Measurements from ENCODE around the gene CACFD1. TPM values are rescaled to one million over a fixed set of nuclear protein-coding genes. Genes with fewer than 3 reads are reported as not detected.
A peak's percentile ranks its signal among the peaks of the same experiment; 100 is the strongest.

The CACFD1 gene
- total RNA-seq, 2 donors from 2014 or later = 19.2 to 25.4 TPM

- H3K4me3 ChIP-seq = peak overlapping the region in 1 of 2 donors; percentile 15
- peak overlapping the region in 3 of 4 donors; percentile 37 to 77 (median 70) for H3K27ac ChIP-seq
- peaks cover 0 to 8% of the 10 kb centered on the region in 2 donors for H3K27me3 ChIP-seq
- 36 to 62% methylated on average over 7 to 17 of the region's 17 CpGs for WGBS, 2 donors
- DNase-seq = no peak
- H3K9me3 ChIP-seq = no peaks in the 10 kb centered on the region
- H3K36me3 ChIP-seq (replicated peaks in 1 of 2; ENCODE audit: insufficient read depth in 1 of 2, low read depth in 2 of 2) = no peaks in the 10 kb centered on the region
- intact Hi-C loops (cut with DNase I) = no loop called here
- TF ChIP-seq, protein P1, sequence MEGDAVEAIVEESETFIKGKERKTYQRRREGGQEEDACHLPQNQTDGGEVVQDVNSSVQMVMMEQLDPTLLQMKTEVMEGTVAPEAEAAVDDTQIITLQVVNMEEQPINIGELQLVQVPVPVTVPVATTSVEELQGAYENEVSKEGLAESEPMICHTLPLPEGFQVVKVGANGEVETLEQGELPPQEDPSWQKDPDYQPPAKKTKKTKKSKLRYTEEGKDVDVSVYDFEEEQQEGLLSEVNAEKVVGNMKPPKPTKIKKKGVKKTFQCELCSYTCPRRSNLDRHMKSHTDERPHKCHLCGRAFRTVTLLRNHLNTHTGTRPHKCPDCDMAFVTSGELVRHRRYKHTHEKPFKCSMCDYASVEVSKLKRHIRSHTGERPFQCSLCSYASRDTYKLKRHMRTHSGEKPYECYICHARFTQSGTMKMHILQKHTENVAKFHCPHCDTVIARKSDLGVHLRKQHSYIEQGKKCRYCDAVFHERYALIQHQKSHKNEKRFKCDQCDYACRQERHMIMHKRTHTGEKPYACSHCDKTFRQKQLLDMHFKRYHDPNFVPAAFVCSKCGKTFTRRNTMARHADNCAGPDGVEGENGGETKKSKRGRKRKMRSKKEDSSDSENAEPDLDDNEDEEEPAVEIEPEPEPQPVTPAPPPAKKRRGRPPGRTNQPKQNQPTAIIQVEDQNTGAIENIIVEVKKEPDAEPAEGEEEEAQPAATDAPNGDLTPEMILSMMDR (IDR thresholded peaks at IDR 0.05) = no peak
- no peak for TF ChIP-seq POLR2A (IDR thresholded peaks at IDR 0.05)
- H3K4me1 ChIP-seq = peaks cover 19% of the 10 kb centered on the region
- peak; percentile 41 for ATAC-seq
Observed at GRCh38 chr9:133477992-133478850, 18.4 kb downstream of the CACFD1 start.

DNA sequence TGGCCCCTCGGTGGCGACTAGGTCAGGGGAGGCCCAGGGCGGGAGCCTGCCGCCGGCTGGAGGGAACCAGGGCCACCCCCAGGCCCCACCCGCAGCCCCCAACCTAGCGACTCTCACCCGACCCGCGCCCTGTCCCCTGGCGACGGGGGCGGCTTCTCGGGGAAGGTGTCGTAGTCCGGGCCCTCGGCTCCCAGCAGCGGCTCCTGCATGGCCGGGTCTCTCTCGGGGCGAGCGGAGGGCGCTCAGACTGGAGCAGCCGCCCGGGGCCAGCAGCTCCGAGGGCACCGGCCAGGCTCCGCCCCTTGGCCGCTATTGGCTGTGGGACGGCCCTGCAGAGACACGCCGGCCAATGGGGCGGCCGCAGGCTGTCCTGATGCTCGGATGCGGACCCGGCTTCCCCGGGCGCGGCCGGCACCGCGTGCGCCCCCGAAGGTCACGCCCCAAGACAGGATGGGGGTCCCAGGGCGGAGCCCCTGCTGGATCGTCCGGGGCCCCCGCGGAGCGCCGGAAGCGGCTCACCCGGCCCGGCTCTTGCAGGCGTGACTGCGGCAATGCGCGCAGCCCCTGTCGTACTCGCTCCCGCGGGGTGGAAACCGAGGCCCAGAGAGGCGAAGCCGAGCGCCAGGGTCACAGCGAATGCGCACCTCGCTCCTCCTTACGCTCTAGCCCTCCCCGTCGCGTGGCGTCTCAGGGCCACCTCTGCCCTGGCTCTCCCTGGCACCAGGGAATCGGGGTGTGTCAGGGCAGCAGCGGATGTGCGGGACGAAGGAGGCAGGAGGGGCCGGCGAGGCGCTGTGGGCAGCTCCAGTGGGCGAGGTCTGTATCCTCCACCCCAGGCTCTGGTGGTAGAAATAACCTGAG is 19.3 kb downstream of the CACFD1 start, which contains the start of gene SLC2A6:
SLC2A6 (minus strand) TSS at position 249 of the 861 bp plus-strand sequence; CDS start at position 209, 40 bp downstream.
- Histone ChIP-seq H3K27ac (peak within 1 kb of the TSS in 3 of 4 donors; percentile 37 to 77 (median 70)), H3K36me3 (replicated peaks in 1 of 2; ENCODE audit: insufficient read depth in 1 of 2, low read depth in 2 of 2) (no peaks in the 10 kb centered on the region), H3K4me1 (peaks cover 19% of the 10 kb centered on the region), H3K9me3 (no peaks in the 10 kb centered on the region), H3K4me3 (peak within 1 kb of the TSS in 1 of 2 donors; percentile 15), H3K27me3 (peaks cover 0 to 8% of the 10 kb centered on the region in 2 donors)
- TF ChIP-seq, protein P1 (IDR thresholded peaks at IDR 0.05) = no peak
- TF ChIP-seq POLR2A (IDR thresholded peaks at IDR 0.05) = peak in 2 of 3 donors; percentile 68 to 69
- intact Hi-C loops (cut with DNase I) = no loop called here
- DNase-seq (peak; percentile 78 to 90 (median 86)), ATAC-seq (peak; percentile 95)
- 0 to 3% methylated on average over 8 to 75 of the region's 84 CpGs for WGBS, 2 donors

DNA sequence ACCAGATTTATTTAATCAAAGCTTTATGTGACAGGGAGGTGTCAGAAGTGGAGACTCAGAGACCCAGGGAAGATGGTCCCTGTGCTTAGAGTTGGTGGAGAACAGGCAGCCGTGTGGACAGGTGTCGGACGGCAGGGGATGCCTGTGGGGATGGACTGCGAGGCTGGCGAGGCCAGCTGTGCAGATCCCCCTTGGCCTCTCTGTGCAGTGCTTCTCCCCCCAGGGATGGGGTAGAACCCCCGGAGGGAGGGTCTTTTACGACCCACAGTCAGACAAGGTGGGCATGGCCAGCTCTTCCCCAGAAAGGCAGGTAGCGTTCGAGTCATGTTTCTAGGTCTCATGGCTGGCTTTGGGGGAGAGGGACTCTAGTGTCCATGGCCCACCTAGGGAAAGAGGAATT is 23.8 kb downstream of the CACFD1 start:
- Histone ChIP-seq H3K36me3 (replicated peaks in 1 of 2; ENCODE audit: insufficient read depth in 1 of 2, low read depth in 2 of 2) (no peaks in the 10 kb centered on the region), H3K27ac (no peak overlapping the region), H3K27me3 (peaks cover 0 to 8% of the 10 kb centered on the region in 2 donors), H3K9me3 (no peaks in the 10 kb centered on the region), H3K4me1 (peaks cover 29% of the 10 kb centered on the region), H3K4me3 (no peak overlapping the region)
- ATAC-seq = no peak
- WGBS, 2 donors = 71 to 76% methylated on average over 7 to 9 of the region's 9 CpGs
- no peak for DNase-seq
- TF ChIP-seq, protein P1 (IDR thresholded peaks at IDR 0.05) = no peak
- no peak for TF ChIP-seq POLR2A (IDR thresholded peaks at IDR 0.05)
- intact Hi-C loops (cut with DNase I) = loop anchor here (10.0 kb wide), 1 partner anchor 149 kb away; the partner anchor contains the start of gene SURF6

DNA sequence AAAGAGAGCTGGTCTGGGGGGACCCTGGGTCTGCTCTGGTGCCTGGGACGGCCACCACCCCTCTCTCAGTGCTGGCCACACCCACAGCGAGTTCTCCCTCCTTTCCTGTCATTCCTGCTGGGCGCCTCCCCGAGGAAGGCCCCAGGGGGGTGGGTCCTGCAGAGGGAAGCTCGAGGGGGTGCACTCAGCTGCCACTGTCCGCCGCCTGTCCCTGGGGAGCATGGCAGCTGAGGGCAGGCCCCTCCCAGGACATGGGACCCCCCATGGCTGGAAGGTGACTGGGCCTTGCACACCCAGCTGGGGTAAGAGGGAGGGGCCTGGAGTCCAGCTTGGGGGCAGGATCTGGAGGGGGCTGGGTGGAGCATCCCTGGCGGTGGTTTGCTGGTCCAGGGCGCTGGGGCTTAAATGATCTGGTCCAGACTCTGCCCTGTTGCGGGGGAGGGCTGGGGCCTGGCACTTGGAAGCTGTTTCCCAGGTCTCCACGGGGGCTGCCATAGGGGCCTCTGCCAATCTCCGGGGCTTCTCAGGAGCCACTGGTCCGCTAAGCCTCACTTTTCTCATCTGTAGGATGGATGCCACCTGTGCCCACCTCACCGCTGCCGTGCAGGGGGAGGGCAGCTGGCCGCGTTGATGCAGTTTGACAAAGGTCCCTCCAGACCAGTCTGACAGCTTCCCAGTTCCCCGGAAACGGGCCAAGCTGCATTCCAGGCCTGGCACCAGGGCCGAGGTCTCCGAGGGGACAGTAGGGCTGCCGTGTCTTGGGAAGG is 25.1 kb downstream of the CACFD1 start:
- Histone ChIP-seq H3K27ac (peak overlapping the region in 2 of 4 donors; percentile 18 to 39), H3K4me1 (peaks cover 18% of the 10 kb centered on the region), H3K36me3 (replicated peaks in 1 of 2; ENCODE audit: insufficient read depth in 1 of 2, low read depth in 2 of 2) (no peaks in the 10 kb centered on the region), H3K27me3 (peaks cover 0 to 2% of the 10 kb centered on the region in 2 donors), H3K4me3 (no peak overlapping the region), H3K9me3 (no peaks in the 10 kb centered on the region)
- ATAC-seq (peak; percentile 49), DNase-seq (peak; percentile 44 to 70 (median 52))
- WGBS, 2 donors = 37 to 42% methylated on average over 7 to 20 of the region's 22 CpGs
- TF ChIP-seq, protein P1 (IDR thresholded peaks at IDR 0.05) = no peak
- no peak for TF ChIP-seq POLR2A (IDR thresholded peaks at IDR 0.05)
- intact Hi-C loops (cut with DNase I) = loop anchor here (5.0 to 10.0 kb wide), 3 partner anchors 78 to 298 kb away; partner anchors contain the start of gene SURF6

All from body of pancreas (tissue), 4 donors.